Fibroblast of mammary gland (primary cell): Measurements from ENCODE around the gene F8.

ENCODE experiments used
- DNase-seq: peaks from one replicate; pipeline ENCODE4 v3.0.0-alpha.2; 2010; ENCODE audit warnings: low read depth
- H3K4me3 ChIP-seq: 2 replicates; pipeline ENCODE4 v1.5.1; 2011; ENCODE audit warnings: low read depth, mild to moderate bottlenecking, low read length, moderate library complexity; ENCODE audit not compliant: control insufficient read depth
- TF ChIP-seq, protein P1 (sequence below): conservative IDR thresholded peaks from 2 replicates; pipeline ENCODE4 v1.5.1; 2011; ENCODE audit warnings: low read depth, low read length, inconsistent platforms; ENCODE audit not compliant: control insufficient read depth, insufficient read depth

The F8 gene

GRCh38 chrX:154799556-154800348 is 222.8 kb downstream of the F8 start:
- TF ChIP-seq, protein P1, sequence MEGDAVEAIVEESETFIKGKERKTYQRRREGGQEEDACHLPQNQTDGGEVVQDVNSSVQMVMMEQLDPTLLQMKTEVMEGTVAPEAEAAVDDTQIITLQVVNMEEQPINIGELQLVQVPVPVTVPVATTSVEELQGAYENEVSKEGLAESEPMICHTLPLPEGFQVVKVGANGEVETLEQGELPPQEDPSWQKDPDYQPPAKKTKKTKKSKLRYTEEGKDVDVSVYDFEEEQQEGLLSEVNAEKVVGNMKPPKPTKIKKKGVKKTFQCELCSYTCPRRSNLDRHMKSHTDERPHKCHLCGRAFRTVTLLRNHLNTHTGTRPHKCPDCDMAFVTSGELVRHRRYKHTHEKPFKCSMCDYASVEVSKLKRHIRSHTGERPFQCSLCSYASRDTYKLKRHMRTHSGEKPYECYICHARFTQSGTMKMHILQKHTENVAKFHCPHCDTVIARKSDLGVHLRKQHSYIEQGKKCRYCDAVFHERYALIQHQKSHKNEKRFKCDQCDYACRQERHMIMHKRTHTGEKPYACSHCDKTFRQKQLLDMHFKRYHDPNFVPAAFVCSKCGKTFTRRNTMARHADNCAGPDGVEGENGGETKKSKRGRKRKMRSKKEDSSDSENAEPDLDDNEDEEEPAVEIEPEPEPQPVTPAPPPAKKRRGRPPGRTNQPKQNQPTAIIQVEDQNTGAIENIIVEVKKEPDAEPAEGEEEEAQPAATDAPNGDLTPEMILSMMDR: no peak
- peak; percentile 26 for DNase-seq
- H3K4me3 ChIP-seq: no peak overlapping the region

DNA sequence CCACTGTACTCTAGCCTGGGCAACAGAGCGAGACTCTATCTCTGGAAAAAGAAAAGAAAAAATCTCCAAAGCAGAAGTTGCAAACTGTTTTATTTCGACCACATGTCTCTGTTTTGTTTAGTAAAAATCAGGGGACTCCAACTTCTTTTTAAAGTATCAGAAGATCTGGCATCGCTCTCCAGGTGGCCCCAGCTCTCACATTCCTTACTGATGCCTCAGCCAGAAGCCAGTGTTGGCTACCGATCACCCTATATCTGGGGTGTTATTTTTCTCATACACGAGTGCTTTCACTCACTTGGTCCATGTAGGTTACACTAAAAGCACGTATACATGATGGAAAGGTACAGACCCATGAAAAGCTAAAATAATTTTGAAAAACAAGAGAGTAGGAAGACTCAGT is 225.5 kb downstream of the F8 start:
- H3K4me3 ChIP-seq: no peak overlapping the region
- no peak for DNase-seq
- TF ChIP-seq, protein P1: no peak

GRCh38 chrX:154795016-154795415 is 227.5 kb downstream of the F8 start:
- TF ChIP-seq, protein P1: no peak
- no peak for DNase-seq
- H3K4me3 ChIP-seq: no peak overlapping the region

- TF ChIP-seq, protein P1: no peak
- no peak for DNase-seq
- H3K4me3 ChIP-seq: no peak overlapping the region
Measured at GRCh38 chrX:154793084-154793795, 229.3 kb downstream of the F8 start.

DNA sequence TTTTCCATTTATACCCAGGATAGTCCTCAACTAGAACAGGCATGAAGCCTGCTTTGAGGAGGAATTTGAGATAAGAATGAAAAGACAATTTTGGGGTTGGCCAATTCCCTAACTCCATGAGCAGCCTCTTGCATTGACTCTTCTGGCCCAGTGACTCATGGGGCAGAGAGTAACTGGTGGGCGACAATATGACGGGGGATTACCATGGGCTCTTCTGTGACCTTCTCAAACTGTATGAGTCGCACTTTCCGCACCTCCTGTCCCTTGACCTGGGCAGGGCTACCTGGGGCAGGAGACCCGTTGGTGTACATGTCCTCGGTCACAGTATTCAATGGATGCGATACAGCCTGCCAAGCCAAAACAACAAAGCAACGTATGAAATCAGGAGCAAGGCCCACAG is 230.6 kb downstream of the F8 start:
- TF ChIP-seq, protein P1: no peak
- H3K4me3 ChIP-seq: no peak overlapping the region
- DNase-seq: no peak

- TF ChIP-seq, protein P1: no peak
- H3K4me3 ChIP-seq: no peak overlapping the region
Measured at GRCh38 chrX:154791467-154791866, 231.1 kb downstream of the F8 start.

More at GRCh38 chrX:154791467-154791866, 231.1 kb downstream of the F8 start:
- DNase-seq: no peak
